ENCODE measurements around the gene FBXO3. TPM values are rescaled to one million over a fixed set of nuclear protein-coding genes. Genes with fewer than 3 reads are reported as not detected.
"Not testable (repeated sequence)": the region's sequence is repeated elsewhere in the genome, so short reads cannot be mapped to it uniquely, and the experiment has no call there.

The FBXO3 gene
- total RNA-seq, 1 donor from 2014 or later = 35.0 TPM

GRCh38 chr11:33730716-33731115 is 43.6 kb downstream of the FBXO3 start:
- no peak overlapping the region for H3K4me3 ChIP-seq (ENCODE audit: low read depth, low read length)
- FAIRE-seq (no peak), DNase-seq (ENCODE audit: low read depth) (no peak)
- H3K27me3 ChIP-seq (ENCODE audit: control insufficient read depth, insufficient read depth, low read length) = no peaks in the 10 kb centered on the region
- peaks cover 3% of the 10 kb centered on the region for H3K36me3 ChIP-seq (ENCODE audit: control insufficient read depth, insufficient read depth, low read length)
- no peak for TF ChIP-seq CTCF (IDR thresholded peaks at IDR 0.05; ENCODE audit: insufficient read depth, low read length, severe bottlenecking)

GRCh38 chr11:33729072-33729664 is 45.2 kb downstream of the FBXO3 start:
- not testable (repeated sequence) for H3K4me3 ChIP-seq (ENCODE audit: low read depth, low read length); FAIRE-seq; H3K36me3 ChIP-seq (ENCODE audit: control insufficient read depth, insufficient read depth, low read length); DNase-seq (ENCODE audit: low read depth); H3K27me3 ChIP-seq (ENCODE audit: control insufficient read depth, insufficient read depth, low read length)

GRCh38 chr11:33727539-33727938 is 46.8 kb downstream of the FBXO3 start:
- not testable (repeated sequence) for FAIRE-seq; H3K36me3 ChIP-seq (ENCODE audit: control insufficient read depth, insufficient read depth, low read length); DNase-seq (ENCODE audit: low read depth); H3K4me3 ChIP-seq (ENCODE audit: low read depth, low read length); H3K27me3 ChIP-seq (ENCODE audit: control insufficient read depth, insufficient read depth, low read length)

- Histone ChIP-seq H3K36me3 (ENCODE audit: control insufficient read depth, insufficient read depth, low read length) (peaks cover 6% of the 10 kb centered on the region), H3K4me3 (ENCODE audit: low read depth, low read length) (no peak overlapping the region), H3K27me3 (ENCODE audit: control insufficient read depth, insufficient read depth, low read length) (no peaks in the 10 kb centered on the region)
- FAIRE-seq = no peak
- DNase-seq (ENCODE audit: low read depth) = no peak
- no peak for TF ChIP-seq CTCF (IDR thresholded peaks at IDR 0.05; ENCODE audit: insufficient read depth, low read length, severe bottlenecking)
These were observed 48.8 kb downstream of the FBXO3 start for GRCh38 chr11:33725496-33725895.

GRCh38 chr11:33724644-33725035 is 49.7 kb downstream of the FBXO3 start:
- FAIRE-seq = no peak

GRCh38 chr11:33723238-33723881 is 51.0 kb downstream of the FBXO3 start:
- no peak overlapping the region for H3K4me3 ChIP-seq (ENCODE audit: low read depth, low read length)
- H3K27me3 ChIP-seq (ENCODE audit: control insufficient read depth, insufficient read depth, low read length) = no peaks in the 10 kb centered on the region
- FAIRE-seq (no peak), DNase-seq (ENCODE audit: low read depth) (peak; percentile 81)
- TF ChIP-seq CTCF (IDR thresholded peaks at IDR 0.05; ENCODE audit: insufficient read depth, low read length, severe bottlenecking) = no peak
- peaks cover 6% of the 10 kb centered on the region for H3K36me3 ChIP-seq (ENCODE audit: control insufficient read depth, insufficient read depth, low read length)

More at GRCh38 chr11:33724644-33725035, 49.7 kb downstream of the FBXO3 start:
- no peak for DNase-seq (ENCODE audit: low read depth)
- Histone ChIP-seq H3K36me3 (ENCODE audit: control insufficient read depth, insufficient read depth, low read length) (peaks cover 6% of the 10 kb centered on the region), H3K4me3 (ENCODE audit: low read depth, low read length) (no peak overlapping the region), H3K27me3 (ENCODE audit: control insufficient read depth, insufficient read depth, low read length) (no peaks in the 10 kb centered on the region)
- TF ChIP-seq CTCF (IDR thresholded peaks at IDR 0.05; ENCODE audit: insufficient read depth, low read length, severe bottlenecking) = no peak

Data from bronchial epithelial cell (primary cell).